HCT116 (cell line): ENCODE data around the gene CENPS. TPM values are rescaled to one million over a fixed set of nuclear protein-coding genes. Genes with fewer than 3 reads are reported as not detected.

Experiments used
- ATAC-seq: fragments of 200-7000 bp; cut with Tn5 transposase; 2 replicates; pipeline ENCODE4 v1.9.1; 2020; ENCODE audit warnings: mild to moderate bottlenecking, moderate library complexity
- BruUV-seq: library from RNA; stranded (reverse); fragments of 400-500 nt; replicated peaks from 2 replicates; lab custom pipeline; 2021; lab: Mats Ljungman, UMichigan
- CTCF ChIA-PET: fragments of 300-600 bp; sonication (Branson Sonifier 250); formaldehyde crosslinking; loops from one replicate; lab custom pipeline; 2021; ENCODE audit warnings: antibody characterized with exemption; lab: Charles Lee
- POLR2A ChIA-PET: fragments of 300-600, 350-600 bp; sonication (Branson Sonifier 250); formaldehyde crosslinking; loops from one replicate; lab custom pipeline; 2021; ENCODE audit warnings: antibody characterized with exemption; lab: Charles Lee
- RAD21 ChIA-PET, 2 experiments: fragments of 300-600 bp; sonication (Branson Sonifier 250); formaldehyde crosslinking; loops; one replicate each; lab custom pipeline; 2023; ENCODE audit warnings: low total read pairs in 2 of 2; ENCODE audit not compliant: uncharacterized antibody in 2 of 2, unreplicated experiment in 2 of 2, low non-redundant PET in 1 of 2; lab: Charles Lee
- DNase-seq: peaks from one replicate; pipeline ENCODE4 v3.0.0-alpha.2; 2010; ENCODE audit warnings: low read depth, low spot score
- H2AFZ ChIP-seq: fragments of 200-600 bp; shearing (Covaris generic), sonication (generic); 2 replicates; pipeline ENCODE4 v1.6.1; 2017; ENCODE audit warnings: low read depth, mixed run types, mixed read lengths, antibody characterized with exemption, low read length; ENCODE audit not compliant: poor library complexity, severe bottlenecking
- H3K27ac ChIP-seq: 2 replicates; pipeline ENCODE4 v1.5.1; 2012; ENCODE audit warnings: low read depth, low read length
- H3K27me3 ChIP-seq: fragments of 200-600 bp; sonication (generic); 2 replicates; pipeline ENCODE4 v1.6.1; 2016; ENCODE audit warnings: mixed run types, low read length, mixed read lengths; ENCODE audit not compliant: insufficient read depth
- H3K36me3 ChIP-seq, 2 experiments: fragments of 200-500 bp in 1 of 2; fragments of 200-600 bp in 1 of 2; sonication (Bioruptor generic) in 1 of 2; sonication (generic) in 1 of 2; 2 replicates each; pipeline versions ENCODE4 v1.5.1 to v1.6.1; 2014 to 2016; ENCODE audit warnings: low read length in 2 of 2, inconsistent platforms in 1 of 2, mixed read lengths in 1 of 2, mixed run types in 1 of 2; ENCODE audit not compliant: insufficient read depth in 2 of 2, control insufficient read depth in 1 of 2
- H3K4me1 ChIP-seq, 2 experiments: fragments of 200-600 bp in 1 of 2; sonication (generic) in 1 of 2; 2 replicates each; pipeline versions ENCODE4 v1.5.1 to v1.6.1; 2012 to 2017; ENCODE audit warnings: low read length in 2 of 2, inconsistent platforms in 1 of 2, mild to moderate bottlenecking in 1 of 2, mixed read lengths in 1 of 2, mixed run types in 1 of 2, moderate library complexity in 1 of 2; ENCODE audit not compliant: insufficient read depth in 2 of 2, control insufficient read depth in 1 of 2
- H3K4me2 ChIP-seq: fragments of 200-600 bp; sonication (generic); 2 replicates; pipeline ENCODE4 v1.6.1; 2017; ENCODE audit warnings: mixed run types, low read length, mixed read lengths
- H3K4me3 ChIP-seq, 2 experiments: fragments of 200-600 bp in 1 of 2; sonication (generic) in 1 of 2; replicated peaks in 1 of 2; 2 replicates each; pipeline ENCODE4 v1.5.1; 2011 to 2016; ENCODE audit warnings: low read length in 2 of 2, control low read depth in 1 of 2, low read depth in 1 of 2, mild to moderate bottlenecking in 1 of 2, mixed read lengths in 1 of 2, mixed run types in 1 of 2
- H3K79me2 ChIP-seq: fragments of 200-600 bp; sonication (generic); 2 replicates; pipeline ENCODE4 v1.6.1; 2017; ENCODE audit warnings: mild to moderate bottlenecking, mixed run types, low read length, moderate library complexity, mixed read lengths; ENCODE audit not compliant: insufficient read depth
- H3K9ac ChIP-seq: fragments of 200-600 bp; sonication (generic); 2 replicates; pipeline ENCODE4 v1.6.1; 2016; ENCODE audit warnings: low read length, mixed read lengths
- H3K9me2 ChIP-seq: fragments of 200-600 bp; sonication (generic), shearing (Covaris generic); 2 replicates; pipeline ENCODE4 v1.6.1; 2017; ENCODE audit warnings: mixed run types, mild to moderate bottlenecking, moderate library complexity; ENCODE audit not compliant: insufficient read depth
- H3K9me3 ChIP-seq, 2 experiments: fragments of 200-500 bp in 1 of 2; fragments of 200-600 bp in 1 of 2; sonication (Bioruptor generic) in 1 of 2; sonication (generic) in 1 of 2; 2 replicates each; pipeline ENCODE4 v1.6.1; 2014 to 2017; ENCODE audit warnings: low read length in 2 of 2, mixed read lengths in 2 of 2, inconsistent platforms in 1 of 2, low read depth in 1 of 2, mild to moderate bottlenecking in 1 of 2, mixed run types in 1 of 2, moderate library complexity in 1 of 2; ENCODE audit not compliant: control insufficient read depth in 1 of 2, insufficient read depth in 1 of 2
- H4K20me1 ChIP-seq: fragments of 200-600 bp; sonication (generic), shearing (Covaris generic); 2 replicates; pipeline ENCODE4 v1.6.1; 2017; ENCODE audit warnings: mixed run types, mild to moderate bottlenecking, moderate library complexity; ENCODE audit not compliant: insufficient read depth
- ATF3 ChIP-seq: IDR thresholded peaks from 2 replicates; pipeline ENCODE4 v1.6.1; 2012
- FOSL1 ChIP-seq: IDR thresholded peaks from 2 replicates; pipeline ENCODE4 v1.6.1; 2012; ENCODE audit warnings: low read depth
- POLR2AphosphoS5 ChIP-seq: IDR thresholded peaks from 2 replicates; pipeline ENCODE4 v1.6.1; 2011; ENCODE audit warnings: mild to moderate bottlenecking, low read depth, low read length, moderate library complexity
- SIN3A ChIP-seq: IDR thresholded peaks from 2 replicates; pipeline ENCODE4 v1.6.1; 2012; ENCODE audit warnings: low read depth
- ZBTB33 ChIP-seq: IDR thresholded peaks from 2 replicates; pipeline ENCODE4 v1.6.1; 2011; ENCODE audit warnings: mild to moderate bottlenecking, low read length, moderate library complexity; ENCODE audit not compliant: insufficient replicate concordance; ENCODE audit errors: extremely low read depth
- ZFX ChIP-seq: fragments of 450-650 bp; IDR thresholded peaks from 2 replicates; pipeline ENCODE4 v1.6.1; 2017
- intact Hi-C: fragments of 100-400 bp; cut with micrococcal nuclease; formaldehyde crosslinking; loops from 2 replicates; pipeline ENCODE4 v1.10.0; 2022
- total RNA-seq: library from RNA; stranded (reverse); gene quantifications from one replicate; pipeline ENCODE4 v1.2.1, GENCODE V29; 2021; ENCODE audit not compliant: unreplicated experiment
- TF ChIP-seq, protein P1 (sequence below), 3 experiments: fragments of 200-600 bp in 1 of 3; sonication (generic) in 1 of 3; IDR thresholded peaks in 2 of 3; conservative IDR thresholded peaks in 1 of 3; 2 replicates each; pipeline ENCODE4 v1.5.1; 2012 to 2017; ENCODE audit warnings: low read depth in 2 of 3, low read length in 2 of 3, antibody characterized with exemption in 1 of 3, borderline replicate concordance in 1 of 3, control low read depth in 1 of 3, mild to moderate bottlenecking in 1 of 3, mixed read lengths in 1 of 3, mixed run types in 1 of 3, moderate library complexity in 1 of 3; ENCODE audit not compliant: insufficient read depth in 1 of 3
- TF ChIP-seq, protein P2 (sequence below): IDR thresholded peaks from 2 replicates; pipeline ENCODE4 v1.6.1; 2012; ENCODE audit warnings: low read depth

The CENPS gene
- total RNA-seq, 1 experiment from 2014 or later, result 21.9 TPM

- Histone ChIP-seq H3K9me3 (no peaks in the 10 kb centered on the region), H3K79me2 (peaks cover 8% of the 10 kb centered on the region; the same call in 1 of the 2 replicates), H3K4me2 (peak overlapping the region; percentile 81), H3K9me2 (no peaks in the 10 kb centered on the region), H4K20me1 (no peaks in the 10 kb centered on the region), H3K36me3 (no peaks in the 10 kb centered on the region)
- intact Hi-C loops, result no loop called here
- peak; percentile 8; the same call in 1 of the 2 replicates for ATAC-seq
- CTCF ChIA-PET, result interaction anchor here (0.9 to 2.2 kb wide), 4 partner anchors 23 to 76 kb away, joined by 3 to 25 read pairs (median 6); no protein-coding TSS in a partner anchor
- TF ChIP-seq FOSL1 (no peak), POLR2AphosphoS5 (no peak), ZFX (no peak), SIN3A (no peak), ATF3 (no peak), ZBTB33 (no peak)
- TF ChIP-seq, protein P1, sequence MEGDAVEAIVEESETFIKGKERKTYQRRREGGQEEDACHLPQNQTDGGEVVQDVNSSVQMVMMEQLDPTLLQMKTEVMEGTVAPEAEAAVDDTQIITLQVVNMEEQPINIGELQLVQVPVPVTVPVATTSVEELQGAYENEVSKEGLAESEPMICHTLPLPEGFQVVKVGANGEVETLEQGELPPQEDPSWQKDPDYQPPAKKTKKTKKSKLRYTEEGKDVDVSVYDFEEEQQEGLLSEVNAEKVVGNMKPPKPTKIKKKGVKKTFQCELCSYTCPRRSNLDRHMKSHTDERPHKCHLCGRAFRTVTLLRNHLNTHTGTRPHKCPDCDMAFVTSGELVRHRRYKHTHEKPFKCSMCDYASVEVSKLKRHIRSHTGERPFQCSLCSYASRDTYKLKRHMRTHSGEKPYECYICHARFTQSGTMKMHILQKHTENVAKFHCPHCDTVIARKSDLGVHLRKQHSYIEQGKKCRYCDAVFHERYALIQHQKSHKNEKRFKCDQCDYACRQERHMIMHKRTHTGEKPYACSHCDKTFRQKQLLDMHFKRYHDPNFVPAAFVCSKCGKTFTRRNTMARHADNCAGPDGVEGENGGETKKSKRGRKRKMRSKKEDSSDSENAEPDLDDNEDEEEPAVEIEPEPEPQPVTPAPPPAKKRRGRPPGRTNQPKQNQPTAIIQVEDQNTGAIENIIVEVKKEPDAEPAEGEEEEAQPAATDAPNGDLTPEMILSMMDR (IDR thresholded peaks at IDR 0.05 in 2 of 3, conservative IDR thresholded peaks at IDR 0.05 in 1 of 3; ENCODE audit: borderline replicate concordance in 1 of 3, insufficient read depth in 1 of 3, low read depth in 2 of 3, low read length in 2 of 3), result no peak
- TF ChIP-seq, protein P2, sequence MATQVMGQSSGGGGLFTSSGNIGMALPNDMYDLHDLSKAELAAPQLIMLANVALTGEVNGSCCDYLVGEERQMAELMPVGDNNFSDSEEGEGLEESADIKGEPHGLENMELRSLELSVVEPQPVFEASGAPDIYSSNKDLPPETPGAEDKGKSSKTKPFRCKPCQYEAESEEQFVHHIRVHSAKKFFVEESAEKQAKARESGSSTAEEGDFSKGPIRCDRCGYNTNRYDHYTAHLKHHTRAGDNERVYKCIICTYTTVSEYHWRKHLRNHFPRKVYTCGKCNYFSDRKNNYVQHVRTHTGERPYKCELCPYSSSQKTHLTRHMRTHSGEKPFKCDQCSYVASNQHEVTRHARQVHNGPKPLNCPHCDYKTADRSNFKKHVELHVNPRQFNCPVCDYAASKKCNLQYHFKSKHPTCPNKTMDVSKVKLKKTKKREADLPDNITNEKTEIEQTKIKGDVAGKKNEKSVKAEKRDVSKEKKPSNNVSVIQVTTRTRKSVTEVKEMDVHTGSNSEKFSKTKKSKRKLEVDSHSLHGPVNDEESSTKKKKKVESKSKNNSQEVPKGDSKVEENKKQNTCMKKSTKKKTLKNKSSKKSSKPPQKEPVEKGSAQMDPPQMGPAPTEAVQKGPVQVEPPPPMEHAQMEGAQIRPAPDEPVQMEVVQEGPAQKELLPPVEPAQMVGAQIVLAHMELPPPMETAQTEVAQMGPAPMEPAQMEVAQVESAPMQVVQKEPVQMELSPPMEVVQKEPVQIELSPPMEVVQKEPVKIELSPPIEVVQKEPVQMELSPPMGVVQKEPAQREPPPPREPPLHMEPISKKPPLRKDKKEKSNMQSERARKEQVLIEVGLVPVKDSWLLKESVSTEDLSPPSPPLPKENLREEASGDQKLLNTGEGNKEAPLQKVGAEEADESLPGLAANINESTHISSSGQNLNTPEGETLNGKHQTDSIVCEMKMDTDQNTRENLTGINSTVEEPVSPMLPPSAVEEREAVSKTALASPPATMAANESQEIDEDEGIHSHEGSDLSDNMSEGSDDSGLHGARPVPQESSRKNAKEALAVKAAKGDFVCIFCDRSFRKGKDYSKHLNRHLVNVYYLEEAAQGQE, result no peak
- TF ChIP-seq, all 23 proteins: peak for 0
- POLR2A ChIA-PET, result interaction anchor here (1.1 kb wide), 1 partner anchor 21 kb away, joined by 3 read pairs; no protein-coding TSS in a partner anchor
- Histone ChIP-seq H3K4me3 (peak overlapping the region; percentile 67 to 90), H3K4me1 (peaks cover 2 to 19% of the 10 kb centered on the region in 2 experiments; a peak in 3 of 4 replicates), H3K27ac (peak overlapping the region; percentile 66), H2AFZ (peak overlapping the region; percentile 32), H3K27me3 (no peaks in the 10 kb centered on the region), H3K9ac (peak overlapping the region; percentile 92)
- RAD21 ChIA-PET, result interaction anchor here (0.6 to 1.2 kb wide), 2 partner anchors 63 to 423 kb away, joined by 3 to 5 read pairs; no protein-coding TSS in a partner anchor
- BruUV-seq, result TSS peak; percentile 85
- DNase-seq, result no peak
Measured at GRCh38 chr1:10431070-10431730, 967 bp downstream of the CENPS start.
